WTC11 (cell line): Measurements from ENCODE around the gene MRPL19. TPM values are rescaled to one million over a fixed set of nuclear protein-coding genes. Genes with fewer than 3 reads are reported as not detected.
A peak's percentile ranks its signal among the peaks of the same experiment; 100 is the strongest.

Source experiments
- ATAC-seq: fragments of 200-7000 bp; cut with Tn5 transposase; 2 replicates; pipeline ENCODE4 v1.10.0; 2021; ENCODE audit warnings: mild to moderate bottlenecking, moderate library complexity
- CTCF ChIA-PET: fragments of 300-600 bp; sonication (Branson Sonifier 250); formaldehyde crosslinking; loops from one replicate; lab custom pipeline; 2021; ENCODE audit warnings: antibody characterized with exemption; lab: Charles Lee
- POLR2A ChIA-PET: fragments of 350-600 bp; sonication (Branson Sonifier 250); formaldehyde crosslinking; loops from one replicate; lab custom pipeline; 2021; ENCODE audit warnings: antibody characterized with exemption; lab: Charles Lee
- DNase-seq: peaks from one replicate; pipeline ENCODE4 v3.0.0; 2021; ENCODE audit warnings: low spot score
- H3K27ac Mint-ChIP-seq: 2 replicates; pipeline ENCODE4 v1.8.0; 2021; ENCODE audit warnings: mixed read lengths
- H3K27me3 Mint-ChIP-seq: 2 replicates; pipeline ENCODE4 v1.8.0; 2021; ENCODE audit warnings: low read depth, mild to moderate bottlenecking, moderate library complexity, mixed read lengths
- H3K36me3 Mint-ChIP-seq: 2 replicates; pipeline ENCODE4 v1.8.0; 2021; ENCODE audit warnings: mixed read lengths
- H3K4me1 Mint-ChIP-seq: 2 replicates; pipeline ENCODE4 v1.8.0; 2022; ENCODE audit warnings: mixed read lengths
- H3K4me3 Mint-ChIP-seq: 2 replicates; pipeline ENCODE4 v1.8.0; 2021; ENCODE audit warnings: mild to moderate bottlenecking, moderate library complexity, mixed read lengths
- H3K9me3 Mint-ChIP-seq: 2 replicates; pipeline ENCODE4 v1.8.0; 2021; ENCODE audit warnings: mixed read lengths
- GTF2I ChIP-seq: fragments of 250-450 bp; sonication (Bioruptor Pico); conservative IDR thresholded peaks from 2 replicates; pipeline ENCODE4 v1.4.0; 2021; ENCODE audit warnings: mild to moderate bottlenecking
- IRF1 ChIP-seq: sonication (generic); formaldehyde crosslinking; IDR thresholded peaks from 2 replicates; pipeline ENCODE4 v1.8.0; 2023; ENCODE audit warnings: missing genetic modification reagents
- JAZF1 ChIP-seq: fragments of 250-450 bp; sonication (Bioruptor Pico); IDR thresholded peaks from 2 replicates; pipeline ENCODE4 v1.9.0; 2021; ENCODE audit warnings: moderate library complexity, mild to moderate bottlenecking, inconsistent platforms
- JUN ChIP-seq: sonication (generic); formaldehyde crosslinking; IDR thresholded peaks from 2 replicates; pipeline ENCODE4 v1.8.0; 2023; ENCODE audit warnings: mild to moderate bottlenecking, missing genetic modification reagents
- NR3C1 ChIP-seq: sonication (generic); formaldehyde crosslinking; conservative IDR thresholded peaks from 2 replicates; pipeline ENCODE4 v1.8.1; 2023; ENCODE audit warnings: low read depth, mild to moderate bottlenecking, missing genetic modification reagents
- RELA ChIP-seq: sonication (generic); formaldehyde crosslinking; IDR thresholded peaks from 2 replicates; pipeline ENCODE4 v1.8.1; 2022; ENCODE audit warnings: missing genetic modification reagents, mild to moderate bottlenecking, borderline replicate concordance
- ZMAT4 ChIP-seq: fragments of 250-450 bp; sonication (Bioruptor Pico); IDR thresholded peaks from 2 replicates; pipeline ENCODE4 v1.9.0; 2021; ENCODE audit warnings: mild to moderate bottlenecking
- ZNF263 ChIP-seq: sonication (generic); formaldehyde crosslinking; IDR thresholded peaks from 2 replicates; pipeline ENCODE4 v1.8.1; 2022; ENCODE audit warnings: low read depth, mild to moderate bottlenecking, moderate library complexity, missing genetic modification reagents
- total RNA-seq: library from RNA; stranded (reverse); gene quantifications from 3 replicates; pipeline ENCODE4 v1.2.3, GENCODE V29; 2021
- TF ChIP-seq, protein P1 (sequence below): sonication (generic); formaldehyde crosslinking; IDR thresholded peaks from 2 replicates; pipeline ENCODE4 v1.8.1; 2023; ENCODE audit warnings: mild to moderate bottlenecking, missing genetic modification reagents, moderate library complexity
- TF ChIP-seq, protein P2 (sequence below): sonication (generic); formaldehyde crosslinking; IDR thresholded peaks from 2 replicates; pipeline ENCODE4 v1.8.0; 2022; ENCODE audit warnings: missing genetic modification reagents
- TF ChIP-seq, protein P3 (sequence below): sonication (generic); formaldehyde crosslinking; IDR thresholded peaks from 2 replicates; pipeline ENCODE4 v1.8.1; 2023; ENCODE audit warnings: mild to moderate bottlenecking, missing genetic modification reagents, moderate library complexity
- TF ChIP-seq, protein P4 (sequence below): sonication (generic); formaldehyde crosslinking; IDR thresholded peaks from 2 replicates; pipeline ENCODE4 v1.8.0; 2022; ENCODE audit warnings: mild to moderate bottlenecking, missing genetic modification reagents
- TF ChIP-seq, protein P5 (sequence below): sonication (generic); formaldehyde crosslinking; IDR thresholded peaks from 2 replicates; pipeline ENCODE4 v1.8.0; 2022; ENCODE audit warnings: mild to moderate bottlenecking, missing genetic modification reagents

Gene MRPL19
- total RNA-seq, 1 experiment from 2014 or later = 65.8 TPM

GRCh38 chr2:75645643-75646042 lies 940 bp upstream of the MRPL19 start:
- H3K36me3 Mint-ChIP-seq = peaks cover 23% of the 10 kb centered on the region
- H3K27ac Mint-ChIP-seq = no peak overlapping the region
- H3K4me3 Mint-ChIP-seq = peak overlapping the region; percentile 94; the same call in 1 of the 2 replicates
- DNase-seq (no peak), ATAC-seq (no peak)
- H3K9me3 Mint-ChIP-seq = 0 out of 2 replicates have a peak, but pooled peaks cover 4% of the 10 kb centered on the region
- H3K4me1 Mint-ChIP-seq = peaks cover 15% of the 10 kb centered on the region
- TF ChIP-seq, protein P1, sequence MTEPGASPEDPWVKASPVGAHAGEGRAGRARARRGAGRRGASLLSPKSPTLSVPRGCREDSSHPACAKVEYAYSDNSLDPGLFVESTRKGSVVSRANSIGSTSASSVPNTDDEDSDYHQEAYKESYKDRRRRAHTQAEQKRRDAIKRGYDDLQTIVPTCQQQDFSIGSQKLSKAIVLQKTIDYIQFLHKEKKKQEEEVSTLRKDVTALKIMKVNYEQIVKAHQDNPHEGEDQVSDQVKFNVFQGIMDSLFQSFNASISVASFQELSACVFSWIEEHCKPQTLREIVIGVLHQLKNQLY (CRISPR knock-in tag) = no peak
- no peak for TF ChIP-seq JAZF1 (CRISPR knock-in tag)
- TF ChIP-seq JUN (CRISPR knock-in tag) = no peak
- TF ChIP-seq ZNF263 (CRISPR knock-in tag) = no peak
- TF ChIP-seq NR3C1 (CRISPR knock-in tag) = no peak
- no peak for TF ChIP-seq RELA (CRISPR knock-in tag)
- TF ChIP-seq, protein P2, sequence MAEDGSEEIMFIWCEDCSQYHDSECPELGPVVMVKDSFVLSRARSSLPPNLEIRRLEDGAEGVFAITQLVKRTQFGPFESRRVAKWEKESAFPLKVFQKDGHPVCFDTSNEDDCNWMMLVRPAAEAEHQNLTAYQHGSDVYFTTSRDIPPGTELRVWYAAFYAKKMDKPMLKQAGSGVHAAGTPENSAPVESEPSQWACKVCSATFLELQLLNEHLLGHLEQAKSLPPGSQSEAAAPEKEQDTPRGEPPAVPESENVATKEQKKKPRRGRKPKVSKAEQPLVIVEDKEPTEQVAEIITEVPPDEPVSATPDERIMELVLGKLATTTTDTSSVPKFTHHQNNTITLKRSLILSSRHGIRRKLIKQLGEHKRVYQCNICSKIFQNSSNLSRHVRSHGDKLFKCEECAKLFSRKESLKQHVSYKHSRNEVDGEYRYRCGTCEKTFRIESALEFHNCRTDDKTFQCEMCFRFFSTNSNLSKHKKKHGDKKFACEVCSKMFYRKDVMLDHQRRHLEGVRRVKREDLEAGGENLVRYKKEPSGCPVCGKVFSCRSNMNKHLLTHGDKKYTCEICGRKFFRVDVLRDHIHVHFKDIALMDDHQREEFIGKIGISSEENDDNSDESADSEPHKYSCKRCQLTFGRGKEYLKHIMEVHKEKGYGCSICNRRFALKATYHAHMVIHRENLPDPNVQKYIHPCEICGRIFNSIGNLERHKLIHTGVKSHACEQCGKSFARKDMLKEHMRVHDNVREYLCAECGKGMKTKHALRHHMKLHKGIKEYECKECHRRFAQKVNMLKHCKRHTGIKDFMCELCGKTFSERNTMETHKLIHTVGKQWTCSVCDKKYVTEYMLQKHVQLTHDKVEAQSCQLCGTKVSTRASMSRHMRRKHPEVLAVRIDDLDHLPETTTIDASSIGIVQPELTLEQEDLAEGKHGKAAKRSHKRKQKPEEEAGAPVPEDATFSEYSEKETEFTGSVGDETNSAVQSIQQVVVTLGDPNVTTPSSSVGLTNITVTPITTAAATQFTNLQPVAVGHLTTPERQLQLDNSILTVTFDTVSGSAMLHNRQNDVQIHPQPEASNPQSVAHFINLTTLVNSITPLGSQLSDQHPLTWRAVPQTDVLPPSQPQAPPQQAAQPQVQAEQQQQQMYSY (CRISPR knock-in tag) = no peak
- TF ChIP-seq, protein P3, sequence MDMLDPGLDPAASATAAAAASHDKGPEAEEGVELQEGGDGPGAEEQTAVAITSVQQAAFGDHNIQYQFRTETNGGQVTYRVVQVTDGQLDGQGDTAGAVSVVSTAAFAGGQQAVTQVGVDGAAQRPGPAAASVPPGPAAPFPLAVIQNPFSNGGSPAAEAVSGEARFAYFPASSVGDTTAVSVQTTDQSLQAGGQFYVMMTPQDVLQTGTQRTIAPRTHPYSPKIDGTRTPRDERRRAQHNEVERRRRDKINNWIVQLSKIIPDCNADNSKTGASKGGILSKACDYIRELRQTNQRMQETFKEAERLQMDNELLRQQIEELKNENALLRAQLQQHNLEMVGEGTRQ = no peak
- no peaks in the 10 kb centered on the region for H3K27me3 Mint-ChIP-seq
- ChIA-PET POLR2A (no interaction called here), CTCF (interaction anchor here (1.2 to 2.7 kb wide), 2 partner anchors 8 to 23 kb away, joined by 3 to 10 read pairs; no protein-coding TSS in a partner anchor)

DNA sequence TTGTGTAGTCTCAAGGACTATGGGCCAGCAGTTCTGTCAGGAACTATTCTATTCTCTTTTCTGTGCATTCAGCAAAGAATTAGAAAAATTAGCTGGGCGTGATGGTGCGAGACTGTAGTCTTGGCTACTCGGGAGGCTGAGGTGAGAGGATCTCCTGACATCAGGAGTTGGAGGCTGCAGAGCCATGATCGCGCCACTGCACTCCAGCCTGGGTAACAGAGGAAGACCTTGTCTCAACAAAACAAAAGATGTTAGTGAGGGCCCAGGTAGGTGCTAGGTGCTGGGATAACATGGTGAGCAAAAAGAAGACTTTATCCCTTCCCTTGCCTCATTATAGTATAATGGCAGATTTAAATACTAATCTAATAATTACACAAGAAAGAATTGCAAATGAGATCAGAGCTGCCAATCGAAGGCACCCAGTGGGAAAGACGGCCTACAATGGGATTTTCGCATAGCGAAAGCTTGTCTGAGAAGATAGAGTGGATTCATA lies 447 bp upstream of the MRPL19 start:
- DNase-seq (no peak), ATAC-seq (peak; percentile 5; the same call in 1 of the 2 replicates)
- H3K36me3 Mint-ChIP-seq = peaks cover 28% of the 10 kb centered on the region
- 0 out of 2 replicates have a peak, but pooled peaks cover 4% of the 10 kb centered on the region for H3K9me3 Mint-ChIP-seq
- H3K4me3 Mint-ChIP-seq = peak overlapping the region; percentile 94
- ChIA-PET POLR2A (no interaction called here), CTCF (interaction anchor here (1.2 to 2.7 kb wide), 4 partner anchors 8 to 31 kb away, joined by 3 to 13 read pairs (median 10); no protein-coding TSS in a partner anchor)
- no peaks in the 10 kb centered on the region for H3K27me3 Mint-ChIP-seq
- H3K4me1 Mint-ChIP-seq = peaks cover 10% of the 10 kb centered on the region; the same call in 1 of the 2 replicates
- peak overlapping the region; percentile 94 for H3K27ac Mint-ChIP-seq
- TF ChIP-seq GTF2I (CRISPR knock-in tag) = 0 out of 2 replicates have a peak, but pooled peaks have one; percentile 32
- TF ChIP-seq ZMAT4 (CRISPR knock-in tag) = no peak

- DNase-seq = no peak
- ChIA-PET CTCF (interaction anchor here (1.9 to 2.7 kb wide), 3 partner anchors 10 to 29 kb away, joined by 9 to 13 read pairs (median 10); no protein-coding TSS in a partner anchor), POLR2A (interaction anchor here (0.5 to 0.7 kb wide), 2 partner anchors 174 to 784 kb away, joined by 3 read pairs; no protein-coding TSS in a partner anchor)
- Mint-ChIP-seq H3K4me1 (peaks cover 10% of the 10 kb centered on the region; the same call in 1 of the 2 replicates), H3K4me3 (peak overlapping the region; percentile 94), H3K27ac (0 out of 2 replicates have a peak overlapping the region, but pooled peaks have one; percentile 83), H3K27me3 (no peaks in the 10 kb centered on the region), H3K9me3 (0 out of 2 replicates have a peak, but pooled peaks cover 4% of the 10 kb centered on the region), H3K36me3 (peaks cover 41% of the 10 kb centered on the region)
- no peak for ATAC-seq
- TF ChIP-seq, protein P4, sequence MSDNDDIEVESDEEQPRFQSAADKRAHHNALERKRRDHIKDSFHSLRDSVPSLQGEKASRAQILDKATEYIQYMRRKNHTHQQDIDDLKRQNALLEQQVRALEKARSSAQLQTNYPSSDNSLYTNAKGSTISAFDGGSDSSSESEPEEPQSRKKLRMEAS (CRISPR knock-in tag) = no peak
- TF ChIP-seq, protein P5, sequence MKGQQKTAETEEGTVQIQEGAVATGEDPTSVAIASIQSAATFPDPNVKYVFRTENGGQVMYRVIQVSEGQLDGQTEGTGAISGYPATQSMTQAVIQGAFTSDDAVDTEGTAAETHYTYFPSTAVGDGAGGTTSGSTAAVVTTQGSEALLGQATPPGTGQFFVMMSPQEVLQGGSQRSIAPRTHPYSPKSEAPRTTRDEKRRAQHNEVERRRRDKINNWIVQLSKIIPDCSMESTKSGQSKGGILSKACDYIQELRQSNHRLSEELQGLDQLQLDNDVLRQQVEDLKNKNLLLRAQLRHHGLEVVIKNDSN = no peak
- TF ChIP-seq IRF1 (CRISPR knock-in tag) = no peak
These were observed 1.2 kb downstream of the MRPL19 start for GRCh38 chr2:75647771-75648170.
